ENCODE results near the gene FRK.
A peak's percentile ranks its signal among the peaks of the same experiment; 100 is the strongest.

- TF ChIP-seq, protein P1, sequence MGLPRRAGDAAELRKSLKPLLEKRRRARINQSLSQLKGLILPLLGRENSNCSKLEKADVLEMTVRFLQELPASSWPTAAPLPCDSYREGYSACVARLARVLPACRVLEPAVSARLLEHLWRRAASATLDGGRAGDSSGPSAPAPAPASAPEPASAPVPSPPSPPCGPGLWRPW (IDR thresholded peaks at IDR 0.05): no peak
- TF ChIP-seq CHD2 (IDR thresholded peaks at IDR 0.05; ENCODE audit: low read length, partially characterized antibody) (no peak), ZC3H11A (IDR thresholded peaks at IDR 0.05) (no peak), MYC (IDR thresholded peaks at IDR 0.05; ENCODE audit: borderline replicate concordance, low read length) (no peak), RFX5 (IDR thresholded peaks at IDR 0.05) (no peak), MAZ (IDR thresholded peaks at IDR 0.05; ENCODE audit: borderline replicate concordance, low read depth, low read length) (no peak), PHF8 (IDR thresholded peaks at IDR 0.05; ENCODE audit: borderline replicate concordance, low read depth) (no peak), RCOR1 (IDR thresholded peaks at IDR 0.05; ENCODE audit: low read depth, low read length) (no peak), USF2 (IDR thresholded peaks at IDR 0.05) (no peak), JUN (IDR thresholded peaks at IDR 0.05) (peak; percentile 29 to 61; a peak in 2 of 5 replicates), POLR2AphosphoS2 (conservative IDR thresholded peaks at IDR 0.05; ENCODE audit: low read length) (no peak)
- TF ChIP-seq, protein P2, sequence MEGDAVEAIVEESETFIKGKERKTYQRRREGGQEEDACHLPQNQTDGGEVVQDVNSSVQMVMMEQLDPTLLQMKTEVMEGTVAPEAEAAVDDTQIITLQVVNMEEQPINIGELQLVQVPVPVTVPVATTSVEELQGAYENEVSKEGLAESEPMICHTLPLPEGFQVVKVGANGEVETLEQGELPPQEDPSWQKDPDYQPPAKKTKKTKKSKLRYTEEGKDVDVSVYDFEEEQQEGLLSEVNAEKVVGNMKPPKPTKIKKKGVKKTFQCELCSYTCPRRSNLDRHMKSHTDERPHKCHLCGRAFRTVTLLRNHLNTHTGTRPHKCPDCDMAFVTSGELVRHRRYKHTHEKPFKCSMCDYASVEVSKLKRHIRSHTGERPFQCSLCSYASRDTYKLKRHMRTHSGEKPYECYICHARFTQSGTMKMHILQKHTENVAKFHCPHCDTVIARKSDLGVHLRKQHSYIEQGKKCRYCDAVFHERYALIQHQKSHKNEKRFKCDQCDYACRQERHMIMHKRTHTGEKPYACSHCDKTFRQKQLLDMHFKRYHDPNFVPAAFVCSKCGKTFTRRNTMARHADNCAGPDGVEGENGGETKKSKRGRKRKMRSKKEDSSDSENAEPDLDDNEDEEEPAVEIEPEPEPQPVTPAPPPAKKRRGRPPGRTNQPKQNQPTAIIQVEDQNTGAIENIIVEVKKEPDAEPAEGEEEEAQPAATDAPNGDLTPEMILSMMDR (IDR thresholded peaks at IDR 0.05): peak; percentile 29; the same call in 2 of the 3 replicates
- TF ChIP-seq, protein P3, sequence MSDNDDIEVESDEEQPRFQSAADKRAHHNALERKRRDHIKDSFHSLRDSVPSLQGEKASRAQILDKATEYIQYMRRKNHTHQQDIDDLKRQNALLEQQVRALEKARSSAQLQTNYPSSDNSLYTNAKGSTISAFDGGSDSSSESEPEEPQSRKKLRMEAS (IDR thresholded peaks at IDR 0.05): no peak
Measured at GRCh38 chr6:116060572-116061283, at the start of gene FRK.
